HG03342 (cell line): Measurements from ENCODE around the gene EXOSC9.
A peak's percentile ranks its signal among the peaks of the same experiment; 100 is the strongest.

Source experiments
- ATAC-seq: cut with Tn5 transposase; IDR thresholded peaks from one replicate; pipeline ENCODE4 v1.9.1; 2021; ENCODE audit warnings: mild to moderate bottlenecking, moderate library complexity; ENCODE audit not compliant: unreplicated experiment

The EXOSC9 gene

DNA sequence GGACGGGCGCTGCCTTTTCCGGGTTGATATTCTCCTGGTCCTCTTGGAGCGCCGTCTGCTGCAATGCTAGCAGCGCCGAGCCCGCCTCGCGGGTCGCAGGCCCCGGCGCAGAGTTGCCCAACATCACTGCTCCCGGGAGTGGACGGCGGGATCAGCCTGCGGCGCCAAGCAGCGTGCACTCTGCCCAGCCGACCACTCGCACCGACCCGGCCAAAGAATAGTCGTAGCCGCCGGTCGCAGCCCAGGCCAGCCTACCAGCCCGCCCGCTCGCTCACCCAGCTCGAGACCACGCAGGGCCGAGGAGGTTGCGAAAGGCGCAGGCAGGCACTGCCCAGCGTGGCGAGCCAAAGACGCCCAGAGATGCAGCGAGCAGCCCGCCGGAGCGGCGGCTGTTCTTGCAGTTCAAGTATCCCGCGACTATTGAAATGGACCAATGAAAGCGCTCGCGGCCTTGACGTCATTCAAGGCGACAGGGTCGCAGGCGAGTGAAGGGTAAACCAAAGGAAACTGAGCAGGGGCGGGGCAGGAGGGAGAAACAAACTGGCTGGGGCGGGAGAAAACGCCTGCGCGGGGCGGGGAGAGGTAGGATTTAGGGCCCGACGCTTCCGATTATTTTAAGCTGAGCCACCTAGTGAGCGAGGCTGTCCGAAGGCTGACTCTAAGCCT, 22.5 kb downstream of the EXOSC9 start, which contains the start of gene CCNA2:
TSS of gene CCNA2 (minus strand) at position 379 of the 666 bp plus-strand sequence. CDS start at position 124, 255 bp downstream.
- peak; percentile 93 for ATAC-seq

DNA sequence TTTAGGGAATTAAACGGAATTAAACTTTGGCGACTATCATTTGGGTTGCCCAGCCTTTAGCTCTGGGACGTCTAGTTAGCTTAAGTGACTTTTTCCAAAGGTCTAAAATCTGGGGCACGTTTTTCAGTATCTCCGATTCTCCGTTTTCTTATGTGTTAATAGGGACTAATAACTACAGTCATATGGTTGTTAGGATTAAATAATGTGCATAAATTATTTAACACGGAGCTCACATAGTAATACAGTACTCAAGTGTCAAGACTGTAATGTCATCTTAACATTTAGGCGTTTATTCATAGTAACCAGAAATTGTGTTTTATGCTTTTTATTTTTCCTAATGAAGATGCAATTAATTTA, 23.0 kb downstream of the EXOSC9 start:
- no peak for ATAC-seq

- no peak for ATAC-seq
These were observed 23.8 kb downstream of the EXOSC9 start for GRCh38 chr4:121824950-121825349.

DNA sequence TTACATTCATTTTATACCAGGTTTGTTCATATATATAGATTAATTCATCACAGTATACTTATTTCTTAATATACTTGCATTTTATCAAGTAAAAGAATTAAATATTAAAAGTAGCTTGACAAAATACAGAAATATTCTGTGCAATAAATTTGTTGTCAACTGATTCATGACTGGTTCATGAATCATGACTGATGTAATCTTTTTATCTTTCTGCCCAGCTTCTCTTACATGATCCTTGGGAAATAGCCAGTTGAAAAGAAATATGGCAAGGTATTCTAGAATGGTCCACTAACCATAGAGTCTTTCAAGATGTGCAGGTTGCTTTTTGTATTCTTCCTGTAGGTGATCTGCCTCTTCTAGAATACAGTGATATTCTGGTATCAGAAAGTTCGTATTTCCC, 26.7 kb downstream of the EXOSC9 start:
- no peak for ATAC-seq

- no peak for ATAC-seq
These were observed 28.4 kb downstream of the EXOSC9 start for GRCh38 chr4:121829511-121829910.

GRCh38 chr4:121838136-121838535, 37.0 kb downstream of the EXOSC9 start:
- ATAC-seq, result no peak

- no peak for ATAC-seq
These were observed 41.7 kb downstream of the EXOSC9 start for GRCh38 chr4:121842862-121843261.

- no peak for ATAC-seq
These were observed 45.5 kb downstream of the EXOSC9 start for GRCh38 chr4:121846662-121847061.

GRCh38 chr4:121851354-121851753, 50.2 kb downstream of the EXOSC9 start:
- ATAC-seq, result no peak

GRCh38 chr4:121860121-121860520, 59.0 kb downstream of the EXOSC9 start:
- ATAC-seq, result no peak

DNA sequence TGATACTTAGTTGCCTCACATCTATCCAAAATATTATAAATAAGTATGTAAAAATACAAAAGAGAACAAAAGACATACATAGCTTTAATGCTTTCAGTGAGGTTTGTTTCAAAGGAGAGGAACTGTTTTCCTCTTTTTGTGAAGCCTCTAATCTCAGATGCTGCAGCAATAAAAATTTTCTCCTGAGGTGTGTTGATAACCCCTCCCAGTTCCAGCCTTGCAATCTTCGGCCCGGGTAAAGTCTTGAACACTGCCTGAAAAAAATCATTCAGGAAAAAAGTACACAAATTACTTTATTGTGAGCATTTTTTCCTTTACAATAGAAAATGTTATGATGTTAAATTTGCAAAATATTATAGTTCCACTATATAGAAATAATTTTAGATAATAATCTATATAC, 60.3 kb downstream of the EXOSC9 start:
- ATAC-seq, result no peak

- ATAC-seq, result no peak
These were observed 62.7 kb downstream of the EXOSC9 start for GRCh38 chr4:121863799-121864198.
